Effector CD4-positive, alpha-beta T cell (primary cell): Measurements from ENCODE around the gene TNFSF4.

Experiments used
- DNase-seq: peaks from one replicate; pipeline ENCODE4 v3.0.0-alpha.2; 2020

TNFSF4 gene

GRCh38 chr1:173210283-173210682 is 3.2 kb upstream of the TNFSF4 start:
- DNase-seq = no peak

- no peak for DNase-seq
These were observed 1.7 kb upstream of the TNFSF4 start for GRCh38 chr1:173208868-173209267.

GRCh38 chr1:173208146-173208545 is 1.0 kb upstream of the TNFSF4 start:
- no peak for DNase-seq

- DNase-seq = peak; percentile 3
These were observed 1.7 kb downstream of the TNFSF4 start for GRCh38 chr1:173205146-173206051.

- no peak for DNase-seq
These were observed 2.4 kb downstream of the TNFSF4 start for GRCh38 chr1:173204693-173205092.

GRCh38 chr1:173202424-173203145 is 4.5 kb downstream of the TNFSF4 start:
- no peak for DNase-seq

- DNase-seq = no peak
These were observed 5.2 kb downstream of the TNFSF4 start for GRCh38 chr1:173201969-173202368.

GRCh38 chr1:173195596-173196088 is 11.5 kb downstream of the TNFSF4 start:
- DNase-seq = no peak

GRCh38 chr1:173193639-173194038 is 13.5 kb downstream of the TNFSF4 start:
- DNase-seq = no peak

GRCh38 chr1:173191011-173191705 is 16.0 kb downstream of the TNFSF4 start:
- DNase-seq = no peak

GRCh38 chr1:173190101-173190936 is 16.8 kb downstream of the TNFSF4 start:
- no peak for DNase-seq

- DNase-seq = no peak
These were observed 19.4 kb downstream of the TNFSF4 start for GRCh38 chr1:173187671-173188237.

GRCh38 chr1:173181791-173182190 is 25.3 kb downstream of the TNFSF4 start:
- DNase-seq = no peak

- DNase-seq = no peak
These were observed 30.9 kb downstream of the TNFSF4 start for GRCh38 chr1:173176246-173176645.

- DNase-seq = no peak
These were observed 31.5 kb downstream of the TNFSF4 start for GRCh38 chr1:173175514-173176145.

- DNase-seq = no peak
These were observed 33.7 kb downstream of the TNFSF4 start for GRCh38 chr1:173173388-173173787.

- no peak for DNase-seq
These were observed 36.0 kb downstream of the TNFSF4 start for GRCh38 chr1:173171152-173171551.

- DNase-seq = no peak
These were observed 38.2 kb downstream of the TNFSF4 start for GRCh38 chr1:173168941-173169340.

GRCh38 chr1:173164686-173165085 is 42.4 kb downstream of the TNFSF4 start:
- no peak for DNase-seq

- no peak for DNase-seq
These were observed 43.0 kb downstream of the TNFSF4 start for GRCh38 chr1:173164178-173164577.

GRCh38 chr1:173163222-173163621 is 43.9 kb downstream of the TNFSF4 start:
- no peak for DNase-seq
